ENCODE data around the gene CUX1. TPM values are rescaled to one million over a fixed set of nuclear protein-coding genes. Genes with fewer than 3 reads are reported as not detected.
"Not testable (repeated sequence)": the region's sequence is repeated elsewhere in the genome, so short reads cannot be mapped to it uniquely, and the experiment has no call there.

CUX1 gene
- total and polyA plus RNA-seq, 2 donors (not counting 1 experiment from before 2014, with no cell fraction given), result 22.7 to 38.1 TPM

DNA sequence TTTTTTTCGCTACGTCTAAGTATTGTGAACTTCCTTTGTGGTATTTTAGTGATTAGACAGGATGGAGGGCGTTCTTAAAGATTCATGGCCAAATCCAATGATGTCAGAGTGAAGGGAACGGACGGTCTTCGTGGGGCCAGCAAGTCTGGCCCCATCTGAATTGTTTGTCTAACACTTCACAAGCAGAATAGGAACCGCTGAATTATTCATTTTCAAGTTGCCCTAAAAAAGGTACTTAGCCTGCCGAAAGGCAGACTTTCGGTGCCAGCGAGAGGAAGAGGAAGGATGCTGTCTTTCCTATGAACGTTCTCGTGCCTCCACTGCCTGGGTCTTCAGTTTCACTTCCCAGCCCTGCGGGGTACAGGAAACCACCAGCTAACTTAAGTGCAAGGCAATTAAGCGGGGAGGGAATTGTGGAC is 323.5 kb downstream of the CUX1 start:
- H3K9ac ChIP-seq (ENCODE audit: insufficient read depth, low read length), result no peak overlapping the region
- H3K79me2 ChIP-seq (ENCODE audit: control insufficient read depth, insufficient read depth, low read length), result no peaks in the 10 kb centered on the region
- no peaks in the 10 kb centered on the region for H4K20me1 ChIP-seq (ENCODE audit: control insufficient read depth, extremely low read depth, insufficient read depth, low read length)
- H3K36me3 ChIP-seq (ENCODE audit: control insufficient read depth, insufficient read depth, low read length), result no peaks in the 10 kb centered on the region
- H3K4me1 ChIP-seq (ENCODE audit: control insufficient read depth, extremely low read depth, insufficient read depth, low read length), result no peaks in the 10 kb centered on the region
- H3K4me2 ChIP-seq (ENCODE audit: extremely low read depth, insufficient read depth, low read length), result no peak overlapping the region
- H3K9me3 ChIP-seq (ENCODE audit: control insufficient read depth, insufficient read depth, low read depth, low read length), result no peaks in the 10 kb centered on the region
- no peak overlapping the region for H3K4me3 ChIP-seq (replicated peaks in 1 of 4; ENCODE audit: control extremely low read depth in 1 of 4, insufficient read depth in 1 of 4, low read depth in 3 of 4, low read length in 4 of 4)
- H3K27ac ChIP-seq (ENCODE audit: insufficient read depth, low read length), result no peak overlapping the region
- no peaks in the 10 kb centered on the region for H3K27me3 ChIP-seq (ENCODE audit: control insufficient read depth, insufficient read depth, low read length)
- no peak for TF ChIP-seq EZH2 (IDR thresholded peaks at IDR 0.05; ENCODE audit: low read length, missing control alignments)
- TF ChIP-seq, protein P1, sequence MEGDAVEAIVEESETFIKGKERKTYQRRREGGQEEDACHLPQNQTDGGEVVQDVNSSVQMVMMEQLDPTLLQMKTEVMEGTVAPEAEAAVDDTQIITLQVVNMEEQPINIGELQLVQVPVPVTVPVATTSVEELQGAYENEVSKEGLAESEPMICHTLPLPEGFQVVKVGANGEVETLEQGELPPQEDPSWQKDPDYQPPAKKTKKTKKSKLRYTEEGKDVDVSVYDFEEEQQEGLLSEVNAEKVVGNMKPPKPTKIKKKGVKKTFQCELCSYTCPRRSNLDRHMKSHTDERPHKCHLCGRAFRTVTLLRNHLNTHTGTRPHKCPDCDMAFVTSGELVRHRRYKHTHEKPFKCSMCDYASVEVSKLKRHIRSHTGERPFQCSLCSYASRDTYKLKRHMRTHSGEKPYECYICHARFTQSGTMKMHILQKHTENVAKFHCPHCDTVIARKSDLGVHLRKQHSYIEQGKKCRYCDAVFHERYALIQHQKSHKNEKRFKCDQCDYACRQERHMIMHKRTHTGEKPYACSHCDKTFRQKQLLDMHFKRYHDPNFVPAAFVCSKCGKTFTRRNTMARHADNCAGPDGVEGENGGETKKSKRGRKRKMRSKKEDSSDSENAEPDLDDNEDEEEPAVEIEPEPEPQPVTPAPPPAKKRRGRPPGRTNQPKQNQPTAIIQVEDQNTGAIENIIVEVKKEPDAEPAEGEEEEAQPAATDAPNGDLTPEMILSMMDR (conservative IDR thresholded peaks at IDR 0.05 in 1 of 2, IDR thresholded peaks at IDR 0.05 in 1 of 2; ENCODE audit: low read depth in 1 of 2, low read length in 2 of 2), result no peak
- no peak overlapping the region for H2AFZ ChIP-seq (ENCODE audit: low read length)
- DNase-seq (ENCODE audit: low read depth in 2 of 2), result no peak

DNA sequence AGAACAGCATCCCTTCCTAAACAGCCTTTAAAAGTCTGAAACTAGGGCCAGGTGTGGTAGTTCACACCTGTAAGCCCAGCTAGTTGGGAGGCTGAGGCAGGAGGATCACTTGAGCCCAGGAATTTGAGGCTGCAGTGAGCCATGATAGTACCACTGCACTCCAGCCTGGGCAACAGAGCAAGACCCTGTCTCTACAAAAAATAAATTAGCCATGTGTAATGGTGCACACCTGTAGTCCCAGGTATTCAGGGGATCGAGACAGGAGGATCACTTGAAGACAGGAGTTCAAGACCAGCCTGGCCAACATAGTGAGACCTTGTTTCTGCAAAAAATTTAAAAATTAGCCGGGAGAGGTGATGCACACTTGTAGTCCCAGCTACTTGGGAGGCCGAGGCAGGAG is 325.0 kb downstream of the CUX1 start:
- H3K9me3 ChIP-seq (ENCODE audit: control insufficient read depth, insufficient read depth, low read depth, low read length); H3K4me2 ChIP-seq (ENCODE audit: extremely low read depth, insufficient read depth, low read length); H3K36me3 ChIP-seq (ENCODE audit: control insufficient read depth, insufficient read depth, low read length); H3K79me2 ChIP-seq (ENCODE audit: control insufficient read depth, insufficient read depth, low read length); H4K20me1 ChIP-seq (ENCODE audit: control insufficient read depth, extremely low read depth, insufficient read depth, low read length); H2AFZ ChIP-seq (ENCODE audit: low read length); H3K27me3 ChIP-seq (ENCODE audit: control insufficient read depth, insufficient read depth, low read length); H3K4me1 ChIP-seq (ENCODE audit: control insufficient read depth, extremely low read depth, insufficient read depth, low read length); H3K9ac ChIP-seq (ENCODE audit: insufficient read depth, low read length); H3K4me3 ChIP-seq (replicated peaks in 1 of 4; ENCODE audit: control extremely low read depth in 1 of 4, insufficient read depth in 1 of 4, low read depth in 3 of 4, low read length in 4 of 4); H3K27ac ChIP-seq (ENCODE audit: insufficient read depth, low read length); DNase-seq (ENCODE audit: low read depth in 2 of 2): not testable (repeated sequence)

DNA sequence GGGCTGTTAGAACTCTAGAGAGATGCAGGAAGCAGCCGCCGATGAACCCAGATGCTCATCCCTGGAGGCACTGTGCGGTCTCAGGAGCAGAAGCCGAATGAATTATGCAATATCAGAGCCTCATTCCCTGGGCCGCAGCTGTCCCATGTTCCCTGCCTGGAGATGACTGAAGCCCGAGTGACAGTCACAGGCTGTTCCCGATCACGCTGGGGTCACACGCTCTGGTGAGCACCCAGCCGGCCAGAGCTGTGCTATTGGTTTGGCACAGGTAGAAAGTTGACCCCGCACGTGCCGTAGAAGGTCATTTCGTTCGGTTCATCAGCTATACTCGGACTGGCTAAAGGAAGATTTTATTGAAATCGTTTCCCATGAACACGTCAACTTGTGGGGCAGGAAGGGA is 328.7 kb downstream of the CUX1 start:
- Histone ChIP-seq H3K27ac (ENCODE audit: insufficient read depth, low read length) (no peak overlapping the region), H3K9me3 (ENCODE audit: control insufficient read depth, insufficient read depth, low read depth, low read length) (no peaks in the 10 kb centered on the region), H3K27me3 (ENCODE audit: control insufficient read depth, insufficient read depth, low read length) (no peaks in the 10 kb centered on the region), H3K4me1 (ENCODE audit: control insufficient read depth, extremely low read depth, insufficient read depth, low read length) (no peaks in the 10 kb centered on the region), H3K4me3 (replicated peaks in 1 of 4; ENCODE audit: control extremely low read depth in 1 of 4, insufficient read depth in 1 of 4, low read depth in 3 of 4, low read length in 4 of 4) (no peak overlapping the region), H3K4me2 (ENCODE audit: extremely low read depth, insufficient read depth, low read length) (no peak overlapping the region), H2AFZ (ENCODE audit: low read length) (no peak overlapping the region), H3K79me2 (ENCODE audit: control insufficient read depth, insufficient read depth, low read length) (no peaks in the 10 kb centered on the region), H3K36me3 (ENCODE audit: control insufficient read depth, insufficient read depth, low read length) (no peaks in the 10 kb centered on the region), H3K9ac (ENCODE audit: insufficient read depth, low read length) (no peak overlapping the region), H4K20me1 (ENCODE audit: control insufficient read depth, extremely low read depth, insufficient read depth, low read length) (no peaks in the 10 kb centered on the region)
- no peak for DNase-seq (ENCODE audit: low read depth in 2 of 2)
- TF ChIP-seq, protein P1 (conservative IDR thresholded peaks at IDR 0.05 in 1 of 2, IDR thresholded peaks at IDR 0.05 in 1 of 2; ENCODE audit: low read depth in 1 of 2, low read length in 2 of 2), result no peak
- no peak for TF ChIP-seq EZH2 (IDR thresholded peaks at IDR 0.05; ENCODE audit: low read length, missing control alignments)

All from fibroblast of lung (primary cell).